ENCODE results near the gene AACS. TPM values are rescaled to one million over a fixed set of nuclear protein-coding genes. Genes with fewer than 3 reads are reported as not detected.

The AACS gene
- total RNA-seq, 1 donor from 2014 or later: 22.6 TPM

GRCh38 chr12:125093681-125094330, 28.6 kb downstream of the AACS start:
- Mint-ChIP-seq H3K4me1 (ENCODE audit: low read depth) (peaks cover 9% of the 10 kb centered on the region), H3K27ac (ENCODE audit: unreplicated experiment) (no peak overlapping the region), H3K36me3 (ENCODE audit: low read depth) (peaks cover 13% of the 10 kb centered on the region), H3K4me3 (ENCODE audit: unreplicated experiment) (no peak overlapping the region), H3K9me3 (ENCODE audit: low read depth) (no peaks in the 10 kb centered on the region), H3K27me3 (ENCODE audit: low read depth) (no peaks in the 10 kb centered on the region)
- TF ChIP-seq CTCF (IDR thresholded peaks at IDR 0.05): no peak
- no peak for DNase-seq (ENCODE audit: low spot score)

- H3K27ac Mint-ChIP-seq (ENCODE audit: unreplicated experiment): no peak overlapping the region
- no peak for DNase-seq (ENCODE audit: low spot score)
- no peak overlapping the region for H3K4me3 Mint-ChIP-seq (ENCODE audit: unreplicated experiment)
- no peaks in the 10 kb centered on the region for H3K27me3 Mint-ChIP-seq (ENCODE audit: low read depth)
- no peaks in the 10 kb centered on the region for H3K9me3 Mint-ChIP-seq (ENCODE audit: low read depth)
- H3K4me1 Mint-ChIP-seq (ENCODE audit: low read depth): peaks cover 9% of the 10 kb centered on the region
- H3K36me3 Mint-ChIP-seq (ENCODE audit: low read depth): peaks cover 7% of the 10 kb centered on the region
- no peak for TF ChIP-seq CTCF (IDR thresholded peaks at IDR 0.05)
These were observed 31.7 kb downstream of the AACS start for GRCh38 chr12:125096894-125097293.

- Mint-ChIP-seq H3K4me3 (ENCODE audit: unreplicated experiment) (no peak overlapping the region), H3K27me3 (ENCODE audit: low read depth) (no peaks in the 10 kb centered on the region), H3K27ac (ENCODE audit: unreplicated experiment) (no peak overlapping the region), H3K9me3 (ENCODE audit: low read depth) (no peaks in the 10 kb centered on the region), H3K36me3 (ENCODE audit: low read depth) (peaks cover 7% of the 10 kb centered on the region), H3K4me1 (ENCODE audit: low read depth) (peaks cover 6% of the 10 kb centered on the region)
- no peak for TF ChIP-seq CTCF (IDR thresholded peaks at IDR 0.05)
- DNase-seq (ENCODE audit: low spot score): no peak
These were observed 32.2 kb downstream of the AACS start for GRCh38 chr12:125097427-125097826.

- no peak for DNase-seq (ENCODE audit: low spot score)
- Mint-ChIP-seq H3K9me3 (ENCODE audit: low read depth) (no peaks in the 10 kb centered on the region), H3K27ac (ENCODE audit: unreplicated experiment) (no peak overlapping the region), H3K36me3 (ENCODE audit: low read depth) (peaks cover 13% of the 10 kb centered on the region), H3K27me3 (ENCODE audit: low read depth) (no peaks in the 10 kb centered on the region), H3K4me3 (ENCODE audit: unreplicated experiment) (no peak overlapping the region), H3K4me1 (ENCODE audit: low read depth) (no peaks in the 10 kb centered on the region)
- TF ChIP-seq CTCF (IDR thresholded peaks at IDR 0.05): no peak
These were observed 33.6 kb downstream of the AACS start for GRCh38 chr12:125098676-125099408.

- Mint-ChIP-seq H3K27ac (ENCODE audit: unreplicated experiment) (no peak overlapping the region), H3K36me3 (ENCODE audit: low read depth) (peaks cover 16% of the 10 kb centered on the region), H3K27me3 (ENCODE audit: low read depth) (no peaks in the 10 kb centered on the region), H3K9me3 (ENCODE audit: low read depth) (no peaks in the 10 kb centered on the region), H3K4me3 (ENCODE audit: unreplicated experiment) (no peak overlapping the region), H3K4me1 (ENCODE audit: low read depth) (no peaks in the 10 kb centered on the region)
- DNase-seq (ENCODE audit: low spot score): no peak
- TF ChIP-seq CTCF (IDR thresholded peaks at IDR 0.05): no peak
These were observed 34.2 kb downstream of the AACS start for GRCh38 chr12:125099409-125099782.

Data from chondrocyte (in vitro differentiated cells).